ENCODE measurements around the gene PRELID1. TPM values are rescaled to one million over a fixed set of nuclear protein-coding genes. Genes with fewer than 3 reads are reported as not detected.

Gene PRELID1, protein sequence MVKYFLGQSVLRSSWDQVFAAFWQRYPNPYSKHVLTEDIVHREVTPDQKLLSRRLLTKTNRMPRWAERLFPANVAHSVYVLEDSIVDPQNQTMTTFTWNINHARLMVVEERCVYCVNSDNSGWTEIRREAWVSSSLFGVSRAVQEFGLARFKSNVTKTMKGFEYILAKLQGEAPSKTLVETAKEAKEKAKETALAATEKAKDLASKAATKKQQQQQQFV
- total RNA-seq (201 and 203 TPM in 2 replicates), polyA plus RNA-seq (293 and 356 TPM in 2 replicates), polyA minus RNA-seq (116 and 133 TPM in 2 replicates), Bru-seq, nascent RNA (percentile 84 among the genes with signal in this experiment), BruChase-seq, experiment 1, labeled RNA remaining after a 6-hour chase (percentile 97 among the genes with signal in this experiment), BruChase-seq, experiment 2, labeled RNA remaining after a 2-hour chase (percentile 89 among the genes with signal in this experiment)
- polyA plus RNA-seq (2011; cell fraction: cytosol; rRNA removed), result 308 and 363 TPM in 2 replicates
- polyA plus RNA-seq (2011; cell fraction: nucleus; rRNA removed), result 110 and 116 TPM in 2 replicates
- polyA plus RNA-seq (2012), result 140 and 160 TPM in 2 replicates
- polyA minus RNA-seq (2011; cell fraction: cytosol; rRNA and poly(A)+ RNA removed), result 138 TPM
- 22.7 TPM in 2 replicates for polyA minus RNA-seq (2011; cell fraction: nucleus; rRNA and poly(A)+ RNA removed)
- long read RNA-seq, transcript PRELID1-203 (5 exons, 1,171 nt), result minor isoform, 7 of 1,215 reads
- long read RNA-seq, transcript PRELID1-201 (5 exons, 1,261 nt), result major isoform, 1,155 of 1,215 reads
- long read RNA-seq, partial matches to known transcripts, result 17 of 1,215 reads
- long read RNA-seq, other reads (novel, unspliced or antisense), result 34 of 1,215 reads

- intact Hi-C loops (cut with micrococcal nuclease), result loop anchor here (1.0 to 5.0 kb wide), 2 partner anchors 9 to 171 kb away; partner anchors contain the start of gene NSD1
These were observed at the start of gene PRELID1, which contains the start of gene RAB24 for GRCh38 chr5:177303121-177303924. Gene PRELID1 (plus strand): TSS chr5:177303799. CDS start chr5:177303986, 187 bp downstream. Gene RAB24 (minus strand): TSS chr5:177303719. CDS start chr5:177303288, 431 bp downstream.

More at GRCh38 chr5:177303121-177303924, at the start of gene PRELID1, which contains the start of gene RAB24:
- H3K4me2 ChIP-seq (ENCODE audit: insufficient read depth, low read length), result peak within 1 kb of the TSS; percentile 76
- no TSS peak for BruUV-seq (replicated peaks)
- CTCF ChIA-PET, result interaction anchor here (0.7 to 2.2 kb wide), 3 partner anchors 26 to 191 kb away, joined by 3 to 7 read pairs (median 4); no protein-coding TSS in a partner anchor
- H3K9me3 ChIP-seq (replicated peaks; ENCODE audit: control insufficient read depth, insufficient read depth, low read length), result no peaks in the 10 kb centered on the region
- peak within 1 kb of the TSS; percentile 65 for H3K27ac ChIP-seq (ENCODE audit: insufficient read depth, low read depth, low read length)
- no peaks in the 10 kb centered on the region for H3K9me1 ChIP-seq (replicated peaks; ENCODE audit: control insufficient read depth, extremely low read depth, insufficient read depth, low read length)
- FAIRE-seq (peak; percentile 72), DNase-seq (ENCODE audit: low read depth, low spot score) (peak; percentile 84)
- peak within 1 kb of the TSS; percentile 58 to 87 (median 80) for H3K4me3 ChIP-seq (replicated peaks in 1 of 3; ENCODE audit: insufficient read depth in 1 of 3, low read depth in 1 of 3, low read length in 3 of 3)
- POLR2A ChIA-PET, result no interaction called here
- peak within 1 kb of the TSS; percentile 65 for H2AFZ ChIP-seq (ENCODE audit: low read depth, low read length)
- dilution Hi-C loops (cut with MboI; ENCODE audit: extremely low pct_ligation_motif_present, low sequenced_read_pairs), result no loop called here
- peaks cover 35% of the 10 kb centered on the region for H3K4me1 ChIP-seq (ENCODE audit: control insufficient read depth, extremely low read depth, insufficient read depth, low read length)
- no peaks in the 10 kb centered on the region for H4K20me1 ChIP-seq (replicated peaks; ENCODE audit: control insufficient read depth, extremely low read depth, insufficient read depth, low read length)
- no peaks in the 10 kb centered on the region for H3K27me3 ChIP-seq (ENCODE audit: control insufficient read depth in 2 of 2, insufficient read depth in 2 of 2, low read length in 2 of 2)
- peaks cover 0 to 19% of the 10 kb centered on the region in 2 experiments for H3K36me3 ChIP-seq (ENCODE audit: control insufficient read depth in 2 of 2, extremely low read depth in 1 of 2, insufficient read depth in 2 of 2, low read length in 2 of 2)
- TF ChIP-seq EZH2 (IDR thresholded peaks at IDR 0.05; ENCODE audit: borderline replicate concordance, low read depth, low read length, severe bottlenecking) (no peak), POLR2A (IDR thresholded peaks at IDR 0.05; ENCODE audit: low read depth, low read length) (peak; percentile 45), GATA2 (IDR thresholded peaks at IDR 0.05; ENCODE audit: insufficient read depth, insufficient read length, low read depth, low read length) (no peak), POLR2AphosphoS5 (IDR thresholded peaks at IDR 0.05; ENCODE audit: insufficient read depth, low read depth, low read length) (peak; percentile 80), MAX (IDR thresholded peaks at IDR 0.05; ENCODE audit: insufficient read depth, insufficient read length) (peak; percentile 86)
- TF ChIP-seq, protein P1, sequence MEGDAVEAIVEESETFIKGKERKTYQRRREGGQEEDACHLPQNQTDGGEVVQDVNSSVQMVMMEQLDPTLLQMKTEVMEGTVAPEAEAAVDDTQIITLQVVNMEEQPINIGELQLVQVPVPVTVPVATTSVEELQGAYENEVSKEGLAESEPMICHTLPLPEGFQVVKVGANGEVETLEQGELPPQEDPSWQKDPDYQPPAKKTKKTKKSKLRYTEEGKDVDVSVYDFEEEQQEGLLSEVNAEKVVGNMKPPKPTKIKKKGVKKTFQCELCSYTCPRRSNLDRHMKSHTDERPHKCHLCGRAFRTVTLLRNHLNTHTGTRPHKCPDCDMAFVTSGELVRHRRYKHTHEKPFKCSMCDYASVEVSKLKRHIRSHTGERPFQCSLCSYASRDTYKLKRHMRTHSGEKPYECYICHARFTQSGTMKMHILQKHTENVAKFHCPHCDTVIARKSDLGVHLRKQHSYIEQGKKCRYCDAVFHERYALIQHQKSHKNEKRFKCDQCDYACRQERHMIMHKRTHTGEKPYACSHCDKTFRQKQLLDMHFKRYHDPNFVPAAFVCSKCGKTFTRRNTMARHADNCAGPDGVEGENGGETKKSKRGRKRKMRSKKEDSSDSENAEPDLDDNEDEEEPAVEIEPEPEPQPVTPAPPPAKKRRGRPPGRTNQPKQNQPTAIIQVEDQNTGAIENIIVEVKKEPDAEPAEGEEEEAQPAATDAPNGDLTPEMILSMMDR (IDR thresholded peaks at IDR 0.05; ENCODE audit: extremely low read depth in 1 of 2, insufficient read depth in 1 of 2, low read depth in 1 of 2, low read length in 2 of 2), result peak in 1 of 2 donors; percentile 49
- peak within 1 kb of the TSS; percentile 85 for H3K9ac ChIP-seq (replicated peaks; ENCODE audit: extremely low read depth, insufficient read depth, low read length)
- H3K79me2 ChIP-seq (ENCODE audit: control insufficient read depth, insufficient read depth, low read length), result peaks cover 36% of the 10 kb centered on the region
